Measurements from ENCODE around the gene CALCOCO2.

Gene CALCOCO2

DNA sequence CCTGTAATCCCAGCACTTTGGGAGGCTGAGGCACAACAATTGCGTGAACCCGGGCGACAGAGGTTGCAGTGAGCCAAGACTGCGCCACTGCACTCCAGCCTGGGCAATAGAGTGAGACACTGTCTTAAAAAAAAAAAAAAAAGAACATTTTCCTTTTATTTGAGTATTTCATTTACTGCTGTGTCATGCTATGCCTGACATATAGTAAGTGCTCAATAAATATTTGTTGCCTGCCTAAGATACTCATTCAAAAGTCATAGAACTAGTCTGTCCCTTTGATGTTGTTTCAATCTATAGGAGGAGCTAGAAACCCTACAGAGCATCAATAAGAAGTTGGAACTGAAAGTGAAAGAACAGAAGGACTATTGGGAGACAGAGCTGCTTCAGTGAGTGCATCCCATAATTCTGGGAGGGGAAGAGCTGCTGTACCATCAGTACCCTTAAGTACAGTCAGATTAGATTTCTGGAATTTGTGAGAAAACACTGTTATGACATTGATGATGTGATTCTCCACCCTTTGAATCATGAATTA, 20.0 kb downstream of the CALCOCO2 start:
- Histone ChIP-seq H3K4ac (ENCODE audit: low read depth, low read length) (no peak overlapping the region), H3K79me1 (ENCODE audit: low read length) (no peaks in the 10 kb centered on the region), H2AFZ (ENCODE audit: insufficient read depth, low read length, poor library complexity) (no peak overlapping the region), H3K27ac (ENCODE audit: low read depth, low read length) (no peak overlapping the region), H3K9ac (ENCODE audit: low read length) (no peak overlapping the region), H3K4me2 (ENCODE audit: low read length) (no peak overlapping the region), H4K12ac (ENCODE audit: low read depth, low read length) (no peak overlapping the region), H3K4me1 (ENCODE audit: control insufficient read depth in 1 of 2, insufficient read depth in 2 of 2, low read length in 2 of 2) (no peaks in the 10 kb centered on the region), H3K14ac (ENCODE audit: low read length) (no peak overlapping the region), H2BK120ac (ENCODE audit: insufficient read depth, low read length, poor library complexity) (no peak overlapping the region), H3K79me2 (ENCODE audit: control insufficient read depth, insufficient read depth, low read length, poor library complexity) (no peaks in the 10 kb centered on the region), H2AK5ac (ENCODE audit: low read length) (no peak overlapping the region), H2BK5ac (ENCODE audit: low read depth, low read length, poor library complexity) (no peak overlapping the region), H3K4me3 (ENCODE audit: low read depth, low read length) (no peak overlapping the region), H3K18ac (ENCODE audit: low read length) (no peak overlapping the region), H2BK12ac (ENCODE audit: low read length) (no peak overlapping the region), H3K9me3 (ENCODE audit: insufficient read depth, low read depth, low read length) (no peaks in the 10 kb centered on the region), H3K23ac (ENCODE audit: low read length) (no peak overlapping the region), H4K91ac (ENCODE audit: low read depth, low read length) (no peak overlapping the region), H3K36me3 (ENCODE audit: control insufficient read depth in 1 of 2, insufficient read depth in 2 of 2, low read length in 2 of 2) (peaks cover 0 to 5% of the 10 kb centered on the region in 2 experiments), H3K27me3 (ENCODE audit: insufficient read depth, low read length) (no peaks in the 10 kb centered on the region), H4K8ac (ENCODE audit: low read depth, low read length) (no peak overlapping the region)
- no CpG with 5 or more reads among the region's 4 CpGs for WGBS (ENCODE audit: extremely low coverage, insufficient coverage, insufficient read length)
- no peak for DNase-seq

- Histone ChIP-seq H3K79me2 (ENCODE audit: control insufficient read depth, insufficient read depth, low read length, poor library complexity) (no peaks in the 10 kb centered on the region), H4K12ac (ENCODE audit: low read depth, low read length) (no peak overlapping the region), H2BK5ac (ENCODE audit: low read depth, low read length, poor library complexity) (no peak overlapping the region), H3K14ac (ENCODE audit: low read length) (no peak overlapping the region), H3K18ac (ENCODE audit: low read length) (no peak overlapping the region), H3K79me1 (ENCODE audit: low read length) (no peaks in the 10 kb centered on the region), H3K36me3 (ENCODE audit: control insufficient read depth in 1 of 2, insufficient read depth in 2 of 2, low read length in 2 of 2) (peaks cover 0 to 2% of the 10 kb centered on the region in 2 experiments), H3K4ac (ENCODE audit: low read depth, low read length) (no peak overlapping the region), H3K27ac (ENCODE audit: low read depth, low read length) (no peak overlapping the region), H2AK5ac (ENCODE audit: low read length) (no peak overlapping the region), H4K8ac (ENCODE audit: low read depth, low read length) (no peak overlapping the region), H4K91ac (ENCODE audit: low read depth, low read length) (no peak overlapping the region), H3K4me2 (ENCODE audit: low read length) (no peak overlapping the region), H3K27me3 (ENCODE audit: insufficient read depth, low read length) (no peaks in the 10 kb centered on the region), H3K23ac (ENCODE audit: low read length) (no peak overlapping the region), H3K9me3 (ENCODE audit: insufficient read depth, low read depth, low read length) (no peaks in the 10 kb centered on the region), H2AFZ (ENCODE audit: insufficient read depth, low read length, poor library complexity) (no peak overlapping the region), H3K4me1 (ENCODE audit: control insufficient read depth in 1 of 2, insufficient read depth in 2 of 2, low read length in 2 of 2) (no peaks in the 10 kb centered on the region), H2BK12ac (ENCODE audit: low read length) (no peak overlapping the region), H3K9ac (ENCODE audit: low read length) (no peak overlapping the region), H3K4me3 (ENCODE audit: low read depth, low read length) (no peak overlapping the region), H2BK120ac (ENCODE audit: insufficient read depth, low read length, poor library complexity) (no peak overlapping the region)
- DNase-seq, result no peak
- WGBS (ENCODE audit: extremely low coverage, insufficient coverage, insufficient read length), result no CpG with 5 or more reads among the region's 7 CpGs
These were observed 24.1 kb downstream of the CALCOCO2 start for GRCh38 chr17:48854774-48855476.

- no peak for DNase-seq
- H3K27ac ChIP-seq (ENCODE audit: low read depth, low read length), result no peak overlapping the region
- H2BK5ac ChIP-seq (ENCODE audit: low read depth, low read length, poor library complexity), result no peak overlapping the region
- H3K27me3 ChIP-seq (ENCODE audit: insufficient read depth, low read length), result no peaks in the 10 kb centered on the region
- no peak overlapping the region for H3K4ac ChIP-seq (ENCODE audit: low read depth, low read length)
- H2BK120ac ChIP-seq (ENCODE audit: insufficient read depth, low read length, poor library complexity), result no peak overlapping the region
- no peak overlapping the region for H3K4me2 ChIP-seq (ENCODE audit: low read length)
- H4K12ac ChIP-seq (ENCODE audit: low read depth, low read length), result no peak overlapping the region
- 100% methylated on average over 1 of the region's 3 CpGs for WGBS (ENCODE audit: extremely low coverage, insufficient coverage, insufficient read length)
- no peak overlapping the region for H3K18ac ChIP-seq (ENCODE audit: low read length)
- no peak overlapping the region for H3K23ac ChIP-seq (ENCODE audit: low read length)
- H3K79me2 ChIP-seq (ENCODE audit: control insufficient read depth, insufficient read depth, low read length, poor library complexity), result no peaks in the 10 kb centered on the region
- no peak overlapping the region for H3K14ac ChIP-seq (ENCODE audit: low read length)
- no peak overlapping the region for H4K91ac ChIP-seq (ENCODE audit: low read depth, low read length)
- no peaks in the 10 kb centered on the region for H3K9me3 ChIP-seq (ENCODE audit: insufficient read depth, low read depth, low read length)
- H3K79me1 ChIP-seq (ENCODE audit: low read length), result no peaks in the 10 kb centered on the region
- H3K9ac ChIP-seq (ENCODE audit: low read length), result no peak overlapping the region
- peaks cover 0 to 2% of the 10 kb centered on the region in 2 experiments for H3K36me3 ChIP-seq (ENCODE audit: control insufficient read depth in 1 of 2, insufficient read depth in 2 of 2, low read length in 2 of 2)
- no peak overlapping the region for H3K4me3 ChIP-seq (ENCODE audit: low read depth, low read length)
- H2BK12ac ChIP-seq (ENCODE audit: low read length), result no peak overlapping the region
- no peak overlapping the region for H2AFZ ChIP-seq (ENCODE audit: insufficient read depth, low read length, poor library complexity)
- no peaks in the 10 kb centered on the region for H3K4me1 ChIP-seq (ENCODE audit: control insufficient read depth in 1 of 2, insufficient read depth in 2 of 2, low read length in 2 of 2)
- H4K8ac ChIP-seq (ENCODE audit: low read depth, low read length), result no peak overlapping the region
- no peak overlapping the region for H2AK5ac ChIP-seq (ENCODE audit: low read length)
These were observed 25.4 kb downstream of the CALCOCO2 start for GRCh38 chr17:48856122-48856821.

GRCh38 chr17:48860034-48860433, 29.2 kb downstream of the CALCOCO2 start:
- Histone ChIP-seq H2BK5ac (ENCODE audit: low read depth, low read length, poor library complexity) (no peak overlapping the region), H2AFZ (ENCODE audit: insufficient read depth, low read length, poor library complexity) (no peak overlapping the region), H3K18ac (ENCODE audit: low read length) (no peak overlapping the region), H3K27ac (ENCODE audit: low read depth, low read length) (no peak overlapping the region), H2AK5ac (ENCODE audit: low read length) (no peak overlapping the region), H3K23ac (ENCODE audit: low read length) (no peak overlapping the region), H3K14ac (ENCODE audit: low read length) (no peak overlapping the region), H3K4me3 (ENCODE audit: low read depth, low read length) (no peak overlapping the region), H3K4me2 (ENCODE audit: low read length) (no peak overlapping the region), H3K4ac (ENCODE audit: low read depth, low read length) (no peak overlapping the region), H3K4me1 (ENCODE audit: control insufficient read depth in 1 of 2, insufficient read depth in 2 of 2, low read length in 2 of 2) (no peaks in the 10 kb centered on the region), H4K12ac (ENCODE audit: low read depth, low read length) (no peak overlapping the region), H3K79me2 (ENCODE audit: control insufficient read depth, insufficient read depth, low read length, poor library complexity) (no peaks in the 10 kb centered on the region), H3K9me3 (ENCODE audit: insufficient read depth, low read depth, low read length) (no peaks in the 10 kb centered on the region), H4K91ac (ENCODE audit: low read depth, low read length) (no peak overlapping the region), H2BK120ac (ENCODE audit: insufficient read depth, low read length, poor library complexity) (no peak overlapping the region), H3K9ac (ENCODE audit: low read length) (no peak overlapping the region), H4K8ac (ENCODE audit: low read depth, low read length) (no peak overlapping the region), H2BK12ac (ENCODE audit: low read length) (no peak overlapping the region), H3K27me3 (ENCODE audit: insufficient read depth, low read length) (no peaks in the 10 kb centered on the region), H3K36me3 (ENCODE audit: control insufficient read depth in 1 of 2, insufficient read depth in 2 of 2, low read length in 2 of 2) (peaks cover 0 to 4% of the 10 kb centered on the region in 2 experiments), H3K79me1 (ENCODE audit: low read length) (no peaks in the 10 kb centered on the region)
- no CpG with 5 or more reads among the region's 3 CpGs for WGBS (ENCODE audit: extremely low coverage, insufficient coverage, insufficient read length)
- no peak for DNase-seq

Measured in trophoblast cell (in vitro differentiated cells and primary cell).